GM19240 (cell line): Measurements from ENCODE around the gene C1orf21.

ENCODE experiments used
- DNase-seq: peaks from one replicate; pipeline ENCODE4 v3.0.0; 2011; ENCODE audit warnings: low spot score; ENCODE audit not compliant: insufficient read length

Gene C1orf21

GRCh38 chr1:184412472-184412871 is 25.6 kb downstream of the C1orf21 start:
- no peak for DNase-seq

- no peak for DNase-seq
These were observed 29.7 kb downstream of the C1orf21 start for GRCh38 chr1:184416481-184416880.

GRCh38 chr1:184416946-184417345 is 30.1 kb downstream of the C1orf21 start:
- no peak for DNase-seq

GRCh38 chr1:184417916-184418315 is 31.1 kb downstream of the C1orf21 start:
- DNase-seq, result no peak

- DNase-seq, result no peak
These were observed 32.0 kb downstream of the C1orf21 start for GRCh38 chr1:184418652-184419349.

DNA sequence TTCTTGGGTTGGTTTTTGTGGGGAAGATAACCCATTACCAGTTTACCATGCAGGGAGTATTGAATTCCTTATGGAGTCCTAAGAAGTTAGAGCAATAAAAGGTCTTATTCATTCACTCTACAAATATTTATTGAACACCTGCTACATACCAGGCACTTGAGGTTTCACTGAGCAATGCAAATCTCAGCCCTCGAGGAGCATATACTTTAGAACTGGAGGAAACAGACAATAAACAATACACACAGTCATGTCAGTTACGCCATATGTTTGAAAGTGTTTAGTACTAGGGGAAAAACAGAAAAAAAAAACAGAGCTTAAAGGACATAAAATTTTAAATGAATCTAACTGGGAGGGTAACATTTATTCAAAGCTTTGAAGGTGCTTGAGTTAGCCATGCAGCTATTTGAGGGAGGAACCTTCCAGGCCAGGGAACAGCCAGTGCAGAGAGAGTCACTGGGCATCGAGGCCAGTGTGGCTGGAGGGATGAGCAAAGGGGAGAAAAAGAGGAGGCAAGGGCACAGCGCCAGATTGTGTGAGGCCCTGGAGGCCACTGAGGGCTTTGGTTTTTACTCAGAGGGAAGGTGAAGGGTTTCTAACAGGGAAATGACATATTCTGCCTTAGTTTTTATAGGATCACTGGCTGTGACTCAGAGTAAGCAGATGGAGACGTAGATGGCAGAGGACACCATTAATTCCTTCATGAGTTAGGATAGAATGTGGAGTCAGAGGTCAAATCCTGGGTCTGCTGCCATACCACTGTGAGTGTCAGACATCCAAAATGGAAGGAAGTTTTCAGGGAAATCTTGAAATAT is 32.7 kb downstream of the C1orf21 start:
- no peak for DNase-seq

DNA sequence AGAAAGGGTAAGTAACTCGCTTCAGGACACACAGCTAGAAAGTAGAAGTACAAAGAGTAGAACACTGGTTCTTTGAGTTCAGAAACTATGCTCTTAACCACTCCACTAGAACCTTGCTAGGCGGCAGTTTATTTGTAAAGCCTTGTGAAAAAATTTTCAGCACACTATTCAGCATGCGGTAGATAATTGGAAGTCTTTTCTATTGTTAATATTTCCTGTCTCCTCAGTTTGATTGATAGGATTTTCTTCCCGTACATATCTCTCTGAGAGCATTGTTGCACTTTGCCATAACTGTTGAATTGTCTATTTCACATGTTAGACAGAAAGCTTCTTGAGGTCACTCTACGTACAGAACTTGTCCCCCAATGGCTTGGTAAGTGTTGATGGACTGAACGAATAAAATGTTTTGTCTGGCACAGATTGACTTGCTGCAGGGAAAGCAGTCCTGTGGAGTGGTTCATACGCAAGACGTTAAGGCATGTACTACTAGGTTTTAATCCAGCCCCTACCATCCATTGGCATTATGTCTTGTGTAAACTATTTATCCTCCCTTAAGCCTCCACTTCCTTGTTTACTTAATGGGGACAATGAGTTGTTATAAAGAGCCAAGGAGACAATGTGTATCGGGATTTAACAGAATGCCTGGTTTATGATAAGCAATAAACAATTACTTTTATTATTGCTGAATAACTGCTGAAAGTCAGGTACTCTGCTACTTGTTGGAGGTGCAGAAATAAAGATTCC is 35.8 kb downstream of the C1orf21 start:
- no peak for DNase-seq

DNA sequence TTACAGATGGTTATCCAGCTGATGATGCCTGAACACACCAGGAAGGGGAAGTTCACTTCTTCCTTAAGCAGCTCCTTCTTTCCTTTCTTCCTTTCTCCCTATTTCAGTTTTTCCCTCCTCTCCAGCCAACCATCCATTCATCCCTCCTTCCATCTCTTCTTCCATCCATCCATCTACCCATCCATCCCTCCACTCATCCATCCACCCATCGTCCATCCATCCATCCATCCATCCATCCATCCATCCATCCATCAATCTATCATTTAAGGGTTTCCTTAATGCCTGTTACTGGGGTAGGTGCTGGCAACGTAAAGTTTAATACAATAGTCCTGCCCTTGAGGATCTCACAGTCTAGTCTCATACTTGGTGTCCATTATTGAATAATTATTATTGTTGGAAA is 36.8 kb downstream of the C1orf21 start:
- DNase-seq, result no peak

GRCh38 chr1:184424157-184424556 is 37.3 kb downstream of the C1orf21 start:
- DNase-seq, result no peak

DNA sequence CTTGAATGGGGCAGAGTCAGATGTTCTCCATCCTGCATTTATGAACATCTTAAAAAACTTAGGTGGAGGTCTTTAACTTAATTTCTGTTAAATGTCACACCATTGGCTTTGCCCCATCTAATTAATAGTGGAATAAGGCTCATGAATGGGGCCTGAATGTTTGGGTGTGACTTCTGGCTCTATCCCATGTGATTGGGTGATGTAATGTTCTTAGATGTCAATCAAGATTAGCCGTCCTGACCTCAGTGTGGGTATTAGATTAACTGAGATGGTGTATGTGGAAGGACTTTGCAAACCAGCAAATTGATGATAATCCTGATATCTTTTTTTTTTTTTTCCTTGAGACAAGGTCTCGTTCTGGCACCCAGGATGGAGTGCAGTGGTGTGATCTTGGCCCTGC is 38.1 kb downstream of the C1orf21 start:
- no peak for DNase-seq

DNA sequence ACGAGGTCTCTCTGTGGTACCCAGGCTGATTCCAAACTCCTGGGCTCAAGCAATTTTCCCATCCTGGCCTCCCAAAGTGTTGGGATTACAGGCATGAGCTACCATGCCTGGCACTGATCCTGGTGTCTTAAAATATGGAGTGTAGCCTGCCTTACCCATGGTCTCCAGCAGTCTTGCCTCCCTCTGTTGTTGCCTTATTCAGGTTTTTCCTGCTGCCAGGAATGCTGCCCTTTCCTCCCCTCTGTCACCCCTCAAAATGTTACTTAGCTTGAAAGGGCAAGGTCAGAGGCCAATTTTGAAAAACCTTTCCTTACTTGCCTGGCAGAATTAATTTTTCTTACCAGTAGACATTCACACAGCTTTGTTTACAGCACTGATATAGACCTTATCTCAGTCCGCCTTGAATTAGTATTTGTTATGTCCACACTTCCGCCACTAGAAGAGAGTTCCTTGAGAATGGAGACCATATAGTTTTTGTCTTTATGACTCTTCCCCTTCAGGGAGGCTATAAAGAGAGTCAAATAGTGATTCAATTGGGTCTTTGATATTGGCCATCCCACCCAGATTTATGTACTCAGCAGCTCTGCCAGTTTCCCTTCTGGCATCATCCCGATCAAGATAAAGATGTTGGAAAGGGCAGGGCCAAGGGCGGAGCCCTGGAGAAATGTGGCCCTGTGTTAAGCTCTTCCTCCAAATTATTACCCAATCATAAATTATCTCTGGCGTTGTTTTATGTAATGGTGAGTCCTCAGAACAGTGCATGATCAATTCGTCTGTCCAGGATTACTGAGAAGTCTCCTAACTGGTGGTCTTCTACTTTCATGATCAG is 38.8 kb downstream of the C1orf21 start:
- DNase-seq, result no peak

DNA sequence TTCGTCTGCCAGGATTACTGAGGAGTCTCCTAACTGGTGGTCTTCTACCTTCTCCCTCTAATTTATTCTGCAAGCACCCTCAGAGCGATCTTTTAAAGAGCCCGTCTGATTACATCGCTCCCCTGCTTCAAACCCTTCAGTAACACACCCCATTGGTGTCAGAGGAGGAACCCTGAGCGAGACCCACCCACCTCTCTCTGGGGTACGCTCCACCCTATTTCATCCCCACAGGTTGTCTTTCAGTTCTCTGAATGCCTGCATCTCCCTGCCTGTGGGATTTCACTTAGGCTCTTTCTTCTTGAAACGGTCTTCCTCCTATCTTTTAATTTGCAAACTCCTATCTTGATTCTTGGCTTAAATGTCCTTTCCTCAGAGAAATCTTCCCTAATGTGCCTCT is 39.4 kb downstream of the C1orf21 start:
- no peak for DNase-seq

GRCh38 chr1:184427722-184428121 is 40.9 kb downstream of the C1orf21 start:
- no peak for DNase-seq

GRCh38 chr1:184428604-184429003 is 41.8 kb downstream of the C1orf21 start:
- DNase-seq, result no peak

DNA sequence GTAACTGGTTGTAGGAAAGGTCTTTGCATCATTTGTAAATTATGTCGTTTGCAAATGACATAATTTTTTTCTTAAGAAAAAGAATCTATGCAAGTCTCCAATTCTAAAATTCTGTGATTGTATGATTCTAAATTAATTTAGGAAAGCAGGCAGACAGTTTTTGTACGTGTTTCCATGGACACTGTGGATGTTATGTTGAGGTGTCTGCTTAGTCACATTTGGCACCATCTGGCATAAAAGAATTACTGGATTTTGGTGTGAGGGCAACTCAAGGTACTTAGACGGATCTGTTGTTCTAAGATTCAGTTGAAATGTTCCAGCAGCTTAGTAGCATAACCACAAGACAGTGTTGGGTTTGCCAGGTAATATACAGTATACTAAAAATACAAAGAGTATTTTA is 42.5 kb downstream of the C1orf21 start:
- DNase-seq, result no peak

- no peak for DNase-seq
These were observed 47.2 kb downstream of the C1orf21 start for GRCh38 chr1:184433956-184434502.

DNA sequence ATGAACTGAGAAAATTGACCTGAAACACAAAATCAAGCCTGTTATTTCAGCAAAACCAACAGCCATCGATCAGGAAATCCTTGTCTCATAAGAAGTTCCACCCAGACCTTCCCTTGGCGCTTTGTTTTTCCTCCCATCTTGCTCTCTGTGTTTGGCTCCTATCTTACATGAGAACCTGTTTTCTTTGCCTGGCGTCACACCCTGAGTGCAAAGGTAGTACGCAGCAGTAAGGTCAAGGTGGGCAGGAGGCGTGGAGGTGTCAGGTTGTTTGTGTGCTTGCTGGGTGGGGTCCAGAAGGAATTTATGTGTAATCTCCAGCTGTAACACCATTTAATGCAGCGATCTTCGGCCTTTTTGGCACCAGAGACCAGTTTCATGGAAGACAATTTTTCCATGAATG is 50.5 kb downstream of the C1orf21 start:
- DNase-seq, result no peak

DNA sequence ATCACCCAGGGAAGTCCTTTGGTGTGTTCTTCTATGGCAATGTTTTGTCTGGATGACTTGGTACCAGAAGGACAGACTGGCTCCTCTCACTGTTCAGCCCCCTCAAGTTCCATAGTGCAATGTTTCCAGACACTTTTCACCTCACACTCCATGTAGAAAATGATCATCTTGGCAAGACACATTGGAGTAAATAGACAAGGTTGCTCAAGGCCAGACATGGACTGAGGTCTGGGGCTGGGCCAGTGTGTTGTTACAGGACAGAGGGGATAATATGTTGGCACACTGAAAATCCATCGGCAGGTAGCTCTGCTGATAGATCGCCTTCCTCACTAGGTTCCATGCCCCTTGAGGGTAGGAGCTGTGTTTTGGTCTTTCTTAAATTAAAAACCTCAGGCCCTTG is 51.5 kb downstream of the C1orf21 start:
- DNase-seq, result no peak

DNA sequence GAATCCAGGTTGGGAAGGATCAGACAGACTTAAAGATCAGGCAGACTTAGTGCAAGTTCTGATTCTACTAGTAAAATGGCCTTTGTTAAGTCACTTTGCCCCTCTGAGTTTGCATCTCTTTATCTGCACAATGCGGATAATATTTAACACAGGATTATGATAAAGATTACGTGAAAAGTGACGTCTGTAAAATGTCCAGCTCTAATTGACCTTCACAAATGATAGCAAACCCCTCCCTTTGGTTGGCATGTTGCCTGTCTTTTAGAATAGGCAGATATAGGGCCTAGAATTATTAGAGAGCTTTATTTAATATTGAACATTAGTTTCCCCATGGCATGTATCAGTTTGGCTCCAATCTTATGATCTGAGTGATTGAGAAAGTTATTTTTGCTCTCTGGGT is 55.4 kb downstream of the C1orf21 start:
- no peak for DNase-seq

- DNase-seq, result no peak
These were observed 56.4 kb downstream of the C1orf21 start for GRCh38 chr1:184443201-184443600.

GRCh38 chr1:184443624-184444023 is 56.8 kb downstream of the C1orf21 start:
- DNase-seq, result no peak
